HEK293 (cell line): ENCODE results near the gene RASSF8.

Source experiments
- BCL11B ChIP-seq: fragments of 450-650 bp; formaldehyde crosslinking; IDR thresholded peaks from 2 replicates; pipeline ENCODE4 v1.5.1; 2016; ENCODE audit warnings: low read depth, missing biosample characterization, missing genetic modification characterization
- GLIS1 ChIP-seq: fragments of 450-650 bp; formaldehyde crosslinking; IDR thresholded peaks from 2 replicates; pipeline ENCODE4 v1.5.1; 2016; ENCODE audit warnings: missing biosample characterization, missing genetic modification characterization
- HIC1 ChIP-seq: fragments of 450-650 bp; formaldehyde crosslinking; IDR thresholded peaks from 2 replicates; pipeline ENCODE4 v1.5.1; 2016; ENCODE audit warnings: missing biosample characterization, missing genetic modification characterization
- HOXA7 ChIP-seq: sonication (generic); formaldehyde crosslinking; IDR thresholded peaks from 2 replicates; pipeline ENCODE4 v1.8.1; 2022; ENCODE audit warnings: missing genetic modification reagents, borderline replicate concordance
- KLF16 ChIP-seq: fragments of 450-650 bp; formaldehyde crosslinking; IDR thresholded peaks from 2 replicates; pipeline ENCODE4 v1.5.1; 2017; ENCODE audit warnings: missing biosample characterization, missing genetic modification characterization
- OVOL3 ChIP-seq: fragments of 450-650 bp; formaldehyde crosslinking; IDR thresholded peaks from 2 replicates; pipeline ENCODE4 v1.5.1; 2016; ENCODE audit warnings: missing biosample characterization, missing genetic modification characterization
- REPIN1 ChIP-seq: fragments of 450-650 bp; formaldehyde crosslinking; IDR thresholded peaks from 2 replicates; pipeline ENCODE4 v1.5.1; 2017; ENCODE audit warnings: missing biosample characterization, missing genetic modification characterization, low read depth
- SCRT1 ChIP-seq: fragments of 450-650 bp; formaldehyde crosslinking; IDR thresholded peaks from 2 replicates; pipeline ENCODE4 v1.5.1; 2016; ENCODE audit warnings: missing biosample characterization, missing genetic modification characterization, borderline replicate concordance
- YY2 ChIP-seq: fragments of 450-650 bp; formaldehyde crosslinking; IDR thresholded peaks from 2 replicates; pipeline ENCODE4 v1.5.1; 2016; ENCODE audit warnings: missing biosample characterization, missing genetic modification characterization
- ZBTB6 ChIP-seq: fragments of 450-650 bp; formaldehyde crosslinking; IDR thresholded peaks from 2 replicates; pipeline ENCODE4 v1.5.1; 2017; ENCODE audit warnings: missing biosample characterization, missing genetic modification characterization
- ZFP3 ChIP-seq: fragments of 450-650 bp; formaldehyde crosslinking; IDR thresholded peaks from 2 replicates; pipeline ENCODE4 v1.5.1; 2016; ENCODE audit warnings: low read depth, missing biosample characterization, missing genetic modification characterization
- ZFP41 ChIP-seq: fragments of 450-650 bp; formaldehyde crosslinking; IDR thresholded peaks from 2 replicates; pipeline ENCODE4 v1.5.1; 2016; ENCODE audit warnings: missing biosample characterization, missing genetic modification characterization, borderline replicate concordance
- ZNF132 ChIP-seq: fragments of 450-650 bp; formaldehyde crosslinking; IDR thresholded peaks from 2 replicates; pipeline ENCODE4 v1.5.1; 2017; ENCODE audit warnings: missing biosample characterization, missing genetic modification characterization, borderline replicate concordance
- ZNF16 ChIP-seq: fragments of 450-650 bp; formaldehyde crosslinking; IDR thresholded peaks from 2 replicates; pipeline ENCODE4 v1.5.1; 2016; ENCODE audit warnings: low read depth, missing biosample characterization, missing genetic modification characterization
- ZNF214 ChIP-seq: fragments of 450-650 bp; formaldehyde crosslinking; IDR thresholded peaks from 2 replicates; pipeline ENCODE4 v1.5.1; 2017; ENCODE audit warnings: missing biosample characterization, mild to moderate bottlenecking, missing genetic modification characterization, borderline replicate concordance
- ZNF221 ChIP-seq: fragments of 450-650 bp; formaldehyde crosslinking; IDR thresholded peaks from 2 replicates; pipeline ENCODE4 v1.5.1; 2017; ENCODE audit warnings: missing biosample characterization, missing genetic modification characterization, borderline replicate concordance
- ZNF248 ChIP-seq: fragments of 450-650 bp; formaldehyde crosslinking; IDR thresholded peaks from 2 replicates; pipeline ENCODE4 v1.5.1; 2017; ENCODE audit warnings: missing biosample characterization, missing genetic modification characterization
- ZNF391 ChIP-seq: fragments of 450-650 bp; formaldehyde crosslinking; IDR thresholded peaks from 2 replicates; pipeline ENCODE4 v1.5.1; 2016; ENCODE audit warnings: low read depth, missing biosample characterization, missing genetic modification characterization, borderline replicate concordance
- ZNF394 ChIP-seq: fragments of 450-650 bp; formaldehyde crosslinking; IDR thresholded peaks from 2 replicates; pipeline ENCODE4 v1.5.1; 2016; ENCODE audit warnings: missing biosample characterization, missing genetic modification characterization, mild to moderate bottlenecking, moderate library complexity, borderline replicate concordance
- ZNF426 ChIP-seq: fragments of 450-650 bp; formaldehyde crosslinking; IDR thresholded peaks from 2 replicates; pipeline ENCODE4 v1.5.1; 2017; ENCODE audit warnings: missing biosample characterization, missing genetic modification characterization, mild to moderate bottlenecking, inconsistent platforms, moderate library complexity
- ZNF433 ChIP-seq: fragments of 450-650 bp; formaldehyde crosslinking; IDR thresholded peaks from 2 replicates; pipeline ENCODE4 v1.5.1; 2016; ENCODE audit warnings: missing biosample characterization, missing genetic modification characterization, low read depth
- ZNF449 ChIP-seq: fragments of 450-650 bp; formaldehyde crosslinking; IDR thresholded peaks from 2 replicates; pipeline ENCODE4 v1.5.1; 2017; ENCODE audit warnings: missing biosample characterization, mild to moderate bottlenecking, missing genetic modification characterization, moderate library complexity
- ZNF521 ChIP-seq: fragments of 450-650 bp; formaldehyde crosslinking; IDR thresholded peaks from 2 replicates; pipeline ENCODE4 v1.5.1; 2017; ENCODE audit warnings: missing biosample characterization, mild to moderate bottlenecking, missing genetic modification characterization
- ZNF580 ChIP-seq: fragments of 450-650 bp; formaldehyde crosslinking; IDR thresholded peaks from 2 replicates; pipeline ENCODE4 v1.5.1; 2016; ENCODE audit warnings: missing biosample characterization, missing genetic modification characterization
- ZNF629 ChIP-seq: fragments of 450-650 bp; formaldehyde crosslinking; IDR thresholded peaks from 2 replicates; pipeline ENCODE4 v1.5.1; 2017; ENCODE audit warnings: missing biosample characterization, missing genetic modification characterization
- ZNF639 ChIP-seq: fragments of 450-650 bp; formaldehyde crosslinking; IDR thresholded peaks from 2 replicates; pipeline ENCODE4 v1.5.1; 2016; ENCODE audit warnings: missing biosample characterization, missing genetic modification characterization
- ZNF658 ChIP-seq: fragments of 450-650 bp; formaldehyde crosslinking; IDR thresholded peaks from 2 replicates; pipeline ENCODE4; 2016; ENCODE audit warnings: missing biosample characterization, missing genetic modification characterization
- ZNF768 ChIP-seq: fragments of 450-650 bp; formaldehyde crosslinking; IDR thresholded peaks from 2 replicates; pipeline ENCODE4 v1.5.1; 2018; ENCODE audit warnings: missing biosample characterization, mild to moderate bottlenecking, missing genetic modification characterization
- ZNF776 ChIP-seq: fragments of 450-650 bp; formaldehyde crosslinking; IDR thresholded peaks from 2 replicates; pipeline ENCODE4 v1.5.0; 2017; ENCODE audit warnings: missing biosample characterization, missing genetic modification characterization, borderline replicate concordance
- ZNF791 ChIP-seq: fragments of 450-650 bp; formaldehyde crosslinking; IDR thresholded peaks from 2 replicates; pipeline ENCODE4 v1.5.1; 2016; ENCODE audit warnings: missing biosample characterization, missing genetic modification characterization
- ZNF830 ChIP-seq: fragments of 450-650 bp; IDR thresholded peaks from 2 replicates; pipeline ENCODE4 v1.5.0; 2018; ENCODE audit warnings: missing biosample characterization, missing genetic modification characterization, low read depth, mild to moderate bottlenecking, moderate library complexity
- ZNF837 ChIP-seq: fragments of 450-650 bp; formaldehyde crosslinking; IDR thresholded peaks from 2 replicates; pipeline ENCODE4 v1.5.1; 2016; ENCODE audit warnings: missing biosample characterization, missing genetic modification characterization
- ZSCAN30 ChIP-seq: fragments of 450-650 bp; IDR thresholded peaks from 2 replicates; pipeline ENCODE4 v1.5.1; 2018; ENCODE audit warnings: missing biosample characterization, mild to moderate bottlenecking, missing genetic modification characterization, moderate library complexity

The RASSF8 gene

GRCh38 chr12:25992026-25992782, 33.7 kb downstream of the RASSF8 start (continued):
- TF ChIP-seq HIC1 (tag by site-specific recombination) (peak; percentile 77), YY2 (no peak), ZFP41 (tag by site-specific recombination) (no peak), ZSCAN30 (no peak), ZNF791 (tag by site-specific recombination) (no peak), ZNF132 (no peak), KLF16 (tag by site-specific recombination) (no peak), SCRT1 (no peak), HOXA7 (CRISPR knock-in tag) (no peak), ZNF426 (no peak), ZFP3 (no peak), ZNF449 (no peak; the same call in 1 of the 2 replicates), ZNF248 (no peak), GLIS1 (tag by site-specific recombination) (peak; percentile 89), ZNF639 (tag by site-specific recombination) (0 out of 2 replicates have a peak, but pooled peaks have one; percentile 29), ZNF830 (tag by site-specific recombination) (no peak), ZNF776 (tag by site-specific recombination) (no peak), ZNF837 (tag by site-specific recombination) (no peak), OVOL3 (tag by site-specific recombination) (no peak), ZNF658 (no peak), ZNF394 (tag by site-specific recombination) (no peak; the same call in 1 of the 2 replicates), ZNF214 (tag by site-specific recombination) (no peak), ZNF629 (peak; percentile 87), REPIN1 (no peak), ZNF16 (tag by site-specific recombination) (no peak), ZNF521 (no peak), ZNF768 (tag by site-specific recombination) (no peak), ZNF433 (tag by site-specific recombination) (no peak), ZNF391 (no peak), ZNF580 (tag by site-specific recombination) (no peak), ZBTB6 (tag by site-specific recombination) (no peak), BCL11B (tag by site-specific recombination) (no peak), ZNF221 (tag by site-specific recombination) (no peak)
